GM23248 (cell line): ENCODE data around the gene KLF7. TPM values are rescaled to one million over a fixed set of nuclear protein-coding genes. Genes with fewer than 3 reads are reported as not detected.

Source experiments
- DNase-seq: peaks from one replicate; pipeline ENCODE4 v3.0.0-alpha.2; 2015
- H2AFZ ChIP-seq: fragments of 200-600 bp; sonication (generic); 2 replicates; pipeline ENCODE4 v1.6.1; 2016; ENCODE audit warnings: antibody characterized with exemption
- H3F3A ChIP-seq: fragments of 200-600 bp; sonication (generic); 2 replicates; pipeline ENCODE4 v1.6.1; 2016; ENCODE audit warnings: mild to moderate bottlenecking, antibody characterized with exemption, mixed run types; ENCODE audit not compliant: insufficient read depth
- H3K27ac ChIP-seq: fragments of 200-600 bp; sonication (generic); 2 replicates; pipeline ENCODE4 v1.5.1; 2016; ENCODE audit warnings: mild to moderate bottlenecking
- H3K27me3 ChIP-seq: fragments of 200-600 bp; sonication (generic); replicated peaks from 2 replicates; pipeline ENCODE4 v1.6.1; 2016; ENCODE audit warnings: mild to moderate bottlenecking; ENCODE audit not compliant: insufficient read depth
- H3K36me3 ChIP-seq: fragments of 200-600 bp; sonication (generic); 2 replicates; pipeline ENCODE4 v1.6.1; 2016; ENCODE audit warnings: low read depth, mild to moderate bottlenecking
- H3K4me1 ChIP-seq: fragments of 200-600 bp; sonication (generic); 2 replicates; pipeline ENCODE4 v1.6.1; 2016; ENCODE audit warnings: mild to moderate bottlenecking; ENCODE audit not compliant: insufficient read depth
- H3K4me2 ChIP-seq: fragments of 200-600 bp; sonication (generic); one replicate; pipeline ENCODE4 v1.6.1; 2016; ENCODE audit warnings: mild to moderate bottlenecking; ENCODE audit not compliant: unreplicated experiment
- H3K4me3 ChIP-seq: fragments of 200-600 bp; sonication (generic); 2 replicates; pipeline ENCODE4 v1.5.1; 2016; ENCODE audit warnings: mild to moderate bottlenecking
- H3K79me2 ChIP-seq: fragments of 200-600 bp; sonication (generic); 2 replicates; pipeline ENCODE4 v1.6.1; 2016; ENCODE audit warnings: mild to moderate bottlenecking; ENCODE audit not compliant: insufficient read depth
- H3K9ac ChIP-seq: fragments of 200-600 bp; sonication (generic); 2 replicates; pipeline ENCODE4 v1.6.1; 2016; ENCODE audit warnings: mild to moderate bottlenecking
- H3K9me2 ChIP-seq: fragments of 200-600 bp; sonication (generic); 2 replicates; pipeline ENCODE4 v1.6.1; 2016; ENCODE audit warnings: mixed run types, mild to moderate bottlenecking, moderate library complexity; ENCODE audit not compliant: insufficient read depth
- H3K9me3 ChIP-seq: fragments of 200-600 bp; sonication (generic); one replicate; pipeline ENCODE4 v1.6.1; 2017; ENCODE audit warnings: low read depth
- H4K20me1 ChIP-seq: fragments of 200-600 bp; sonication (generic); 2 replicates; pipeline ENCODE4 v1.6.0; 2016; ENCODE audit not compliant: insufficient read depth
- EZH2 ChIP-seq: fragments of 200-600 bp; sonication (generic); IDR thresholded peaks from 2 replicates; pipeline ENCODE4 v1.6.1; 2018; ENCODE audit warnings: antibody characterized with exemption, mild to moderate bottlenecking; ENCODE audit not compliant: insufficient read depth, poor library complexity, severe bottlenecking
- EZH2phosphoT487 ChIP-seq: fragments of 200-600 bp; sonication (generic); IDR thresholded peaks from 2 replicates; pipeline ENCODE4 v1.6.1; 2018; ENCODE audit warnings: antibody characterized with exemption, moderate library complexity, mild to moderate bottlenecking, low read depth; ENCODE audit not compliant: insufficient read depth
- WGBS, 2 experiments: methylation state at CpG; one replicate each; pipeline ENCODE4 v1.1.6; 2015 to 2017; ENCODE audit warnings: low lambda C conversion rate in 2 of 2, low coverage in 1 of 2; ENCODE audit errors: missing lambda C conversion rate in 2 of 2; 5-methylcytosine and 5-hydroxymethylcytosine counted together
- in situ Hi-C: fragments of 300-500 bp; cut with MboI; formaldehyde crosslinking; loops from 2 replicates; pipeline ENCODE4 v1.15.0; 2020
- polyA plus RNA-seq: library from polyadenylated mRNA; unstranded; fragments of >200 nt; fragmentation: Nextera tagmentation; extraction: Ambion mirVana; gene quantifications from 2 replicates; pipeline ENCODE4 v1.2.1, GENCODE V29; 2016
- total RNA-seq: library from RNA; depleted of rRNA; stranded (reverse); fragments of >200 nt; shearing (Covaris generic); gene quantifications from 2 replicates; pipeline ENCODE4 v1.2.3, GENCODE V29; 2014

Gene KLF7
- total and polyA plus RNA-seq, 2 experiments from 2014 or later: 22.5 to 39.4 TPM

DNA sequence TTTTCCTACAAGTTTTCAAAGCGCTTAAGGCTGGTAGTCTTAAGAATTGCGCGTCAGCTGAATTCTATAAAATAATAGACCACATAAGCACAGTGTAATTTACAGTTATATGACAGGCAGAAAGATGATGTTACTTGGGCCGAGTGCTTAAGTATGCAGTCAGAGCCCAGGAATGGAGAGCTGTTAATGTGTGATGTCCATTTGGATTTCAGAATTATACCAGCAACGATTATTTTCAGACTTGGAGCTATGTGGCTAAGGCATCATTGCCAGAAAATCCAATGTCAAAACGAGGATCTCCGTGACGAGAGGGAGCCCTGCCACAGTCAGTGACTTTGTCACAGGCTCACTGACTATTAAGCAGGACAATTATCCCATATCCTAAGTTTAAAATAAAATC, 3.4 kb downstream of the KLF7 start:
- no peak for TF ChIP-seq EZH2phosphoT487
- TF ChIP-seq EZH2: no peak
- H3K9me3 ChIP-seq: no peaks in the 10 kb centered on the region
- H3K36me3 ChIP-seq: no peaks in the 10 kb centered on the region
- in situ Hi-C loops: loop anchor here (10.0 kb wide), 1 partner anchor 312 kb away; no protein-coding TSS in a partner anchor
- DNase-seq: peak; percentile 81
- H3K9ac ChIP-seq: peak overlapping the region; percentile 100
- 0 to 3% methylated on average over 8 of the region's 8 CpGs for WGBS, 2 experiments
- no peak overlapping the region for H2AFZ ChIP-seq
- H3K4me1 ChIP-seq: peaks cover 48% of the 10 kb centered on the region
- peaks cover 85% of the 10 kb centered on the region for H3K79me2 ChIP-seq
- H3K4me2 ChIP-seq: peak overlapping the region; percentile 99
- peaks cover 24% of the 10 kb centered on the region; the same call in 1 of the 2 replicates for H4K20me1 ChIP-seq
- H3K27ac ChIP-seq: peak overlapping the region; percentile 98
- H3F3A ChIP-seq: peaks cover 79% of the 10 kb centered on the region
- H3K4me3 ChIP-seq: peak overlapping the region; percentile 99
- no peaks in the 10 kb centered on the region for H3K27me3 ChIP-seq
- H3K9me2 ChIP-seq: no peaks in the 10 kb centered on the region

DNA sequence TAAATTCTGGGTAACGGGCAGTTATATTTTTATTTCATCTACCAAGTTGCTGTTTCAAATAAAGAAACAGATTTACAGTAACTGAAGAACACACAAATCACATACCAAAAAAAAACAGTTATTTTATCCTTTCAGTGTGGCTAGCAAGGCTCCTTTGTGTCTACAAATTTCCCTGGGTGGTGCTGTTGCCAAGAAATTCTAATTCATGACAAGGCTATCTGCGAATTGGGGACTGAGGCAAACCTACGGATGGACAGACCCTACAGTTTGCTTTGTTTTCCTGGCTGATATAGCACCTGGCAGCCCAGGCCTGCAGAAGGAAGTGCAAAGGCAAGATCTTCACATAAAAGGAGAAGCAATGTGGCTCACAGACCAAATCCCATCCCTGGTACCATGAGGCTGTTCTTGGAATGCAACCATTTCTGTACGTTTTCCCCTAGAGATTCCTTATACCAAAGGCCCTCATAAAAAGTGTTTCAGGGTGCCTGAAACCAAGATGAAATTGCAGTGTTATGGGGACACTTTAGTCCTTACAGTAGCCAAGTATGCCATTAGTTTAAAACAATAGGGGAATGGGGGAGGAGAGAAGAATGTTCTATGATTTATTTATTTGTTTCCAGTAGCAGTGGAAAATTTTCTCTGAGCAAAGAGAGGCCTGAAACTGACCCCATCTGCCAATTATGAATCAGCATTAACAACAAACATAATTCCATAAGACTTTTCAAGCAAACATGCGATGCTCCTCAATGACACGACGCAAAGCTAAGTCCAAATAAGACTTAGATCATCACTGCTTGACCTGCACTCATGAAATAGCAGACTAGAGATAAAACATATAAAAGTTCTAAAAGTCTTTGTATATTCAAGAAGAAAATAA, 4.3 kb downstream of the KLF7 start:
- Histone ChIP-seq H3K4me1 (peaks cover 55% of the 10 kb centered on the region), H3K9me2 (no peaks in the 10 kb centered on the region), H3K9me3 (no peaks in the 10 kb centered on the region), H2AFZ (no peak overlapping the region), H3F3A (peaks cover 83% of the 10 kb centered on the region), H4K20me1 (peaks cover 31% of the 10 kb centered on the region), H3K79me2 (peaks cover 93% of the 10 kb centered on the region), H3K4me3 (peak overlapping the region; percentile 99), H3K9ac (peak overlapping the region; percentile 100), H3K36me3 (no peaks in the 10 kb centered on the region), H3K27me3 (no peaks in the 10 kb centered on the region), H3K27ac (peak overlapping the region; percentile 98), H3K4me2 (peak overlapping the region; percentile 99)
- in situ Hi-C loops: loop anchor here (10.0 kb wide), 1 partner anchor 313 kb away; no protein-coding TSS in a partner anchor
- no peak for TF ChIP-seq EZH2
- TF ChIP-seq EZH2phosphoT487: no peak
- 12 to 13% methylated on average over 7 of the region's 7 CpGs for WGBS, 2 experiments
- peak; percentile 86 for DNase-seq

DNA sequence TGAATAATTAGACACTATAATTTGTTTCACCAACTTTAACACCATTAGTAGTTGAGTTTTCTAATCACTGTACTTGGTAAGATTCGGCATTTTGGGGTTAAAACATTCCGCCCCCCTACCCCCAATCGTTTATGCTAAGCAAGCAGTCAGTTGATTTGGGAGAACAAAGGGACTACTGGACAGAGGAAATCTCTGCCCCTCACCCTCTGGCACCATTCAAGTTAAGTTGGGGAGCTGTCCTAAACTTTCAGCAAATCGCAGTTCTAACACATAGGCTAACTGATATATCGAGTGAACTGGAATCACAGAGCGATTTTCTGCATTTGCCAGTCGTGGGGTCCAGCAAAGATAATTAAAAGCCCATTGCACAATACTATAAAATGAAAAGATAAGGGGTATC, 5.6 kb downstream of the KLF7 start:
- WGBS, 2 experiments: 86 to 87% methylated on average over 7 of the region's 7 CpGs
- H3K9me3 ChIP-seq: no peaks in the 10 kb centered on the region
- H3K36me3 ChIP-seq: 0 out of 2 replicates have a peak, but pooled peaks cover 2% of the 10 kb centered on the region
- peak; percentile 47 for DNase-seq
- H4K20me1 ChIP-seq: peaks cover 37% of the 10 kb centered on the region
- no peak overlapping the region for H3K9ac ChIP-seq
- H3K4me2 ChIP-seq: peak overlapping the region; percentile 99
- H3K79me2 ChIP-seq: peaks cover 100% of the 10 kb centered on the region
- in situ Hi-C loops: loop anchor here (10.0 kb wide), 1 partner anchor 315 kb away; no protein-coding TSS in a partner anchor
- peak overlapping the region; percentile 98 for H3K27ac ChIP-seq
- peaks cover 91% of the 10 kb centered on the region for H3F3A ChIP-seq
- TF ChIP-seq EZH2phosphoT487 (no peak), EZH2 (no peak)
- H3K4me1 ChIP-seq: peaks cover 69% of the 10 kb centered on the region
- H3K4me3 ChIP-seq: peak overlapping the region; percentile 99; the same call in 1 of the 2 replicates
- no peaks in the 10 kb centered on the region for H3K9me2 ChIP-seq
- no peaks in the 10 kb centered on the region for H3K27me3 ChIP-seq
- no peak overlapping the region for H2AFZ ChIP-seq

DNA sequence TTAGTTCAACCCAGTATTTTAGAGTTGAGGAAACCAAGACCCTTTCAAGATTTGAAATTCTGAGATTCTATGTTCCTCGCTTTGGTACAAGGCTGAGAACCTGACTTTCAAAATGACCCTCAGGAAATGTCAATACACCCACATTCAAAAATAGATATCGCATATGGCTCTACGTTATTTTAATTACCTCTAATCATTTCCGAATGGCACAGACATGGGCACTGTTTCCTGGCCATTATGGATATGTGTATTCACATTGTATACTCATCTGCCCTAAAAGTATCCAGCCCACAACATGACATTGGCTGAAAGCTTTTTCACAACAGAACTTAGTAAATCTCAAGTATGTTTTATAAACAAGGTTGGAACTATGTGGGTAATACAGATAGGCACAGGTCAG, 6.7 kb downstream of the KLF7 start:
- H3K79me2 ChIP-seq: peaks cover 100% of the 10 kb centered on the region
- H3K4me1 ChIP-seq: peaks cover 78% of the 10 kb centered on the region
- no peaks in the 10 kb centered on the region for H3K9me3 ChIP-seq
- WGBS, 2 experiments: 73 to 74% methylated on average over 4 of the region's 4 CpGs
- no peak overlapping the region for H3K9ac ChIP-seq
- H3K9me2 ChIP-seq: no peaks in the 10 kb centered on the region
- H3K4me3 ChIP-seq: no peak overlapping the region
- no peak overlapping the region for H3K27ac ChIP-seq
- TF ChIP-seq EZH2 (no peak), EZH2phosphoT487 (no peak)
- 0 out of 2 replicates have a peak, but pooled peaks cover 6% of the 10 kb centered on the region for H3K36me3 ChIP-seq
- no peak overlapping the region for H3K4me2 ChIP-seq
- H3F3A ChIP-seq: peaks cover 94% of the 10 kb centered on the region
- peaks cover 48% of the 10 kb centered on the region for H4K20me1 ChIP-seq
- no peaks in the 10 kb centered on the region for H3K27me3 ChIP-seq
- in situ Hi-C loops: no loop called here
- no peak overlapping the region for H2AFZ ChIP-seq
- no peak for DNase-seq
